Prostate gland (tissue), 2 donors: ENCODE data around the gene PTEN. TPM values are rescaled to one million over a fixed set of nuclear protein-coding genes. Genes with fewer than 3 reads are reported as not detected.
"Not testable (repeated sequence)": the region's sequence is repeated elsewhere in the genome, so short reads cannot be mapped to it uniquely, and the experiment has no call there.

Source experiments
- DNase-seq: peaks from one replicate; pipeline ENCODE4 v3.0.0-alpha.2; 2019; ENCODE audit warnings: low spot score
- H3K27ac ChIP-seq, 2 donors: fragments of 200-600 bp; sonication (generic); 2 replicates each; pipeline ENCODE4 v1.5.1; 2017 to 2019
- H3K27me3 ChIP-seq: fragments of 200-600 bp; sonication (generic); replicated peaks from 2 replicates; pipeline ENCODE4 v1.5.1; 2019; ENCODE audit not compliant: insufficient read depth
- H3K36me3 ChIP-seq, 2 donors: fragments of 200-600 bp; sonication (generic); 1 replicate in 1 of 2; 2 replicates in 1 of 2; pipeline versions ENCODE4 v1.5.1 to v1.8.1; 2017 to 2019
- H3K4me1 ChIP-seq: fragments of 200-600 bp; sonication (generic); replicated peaks from 2 replicates; pipeline ENCODE4 v1.5.1; 2019
- H3K4me3 ChIP-seq, 2 donors: fragments of 200-600 bp; sonication (generic); 2 replicates each; pipeline ENCODE4 v1.5.1; 2017 to 2019
- H3K9me3 ChIP-seq: fragments of 200-600 bp; sonication (generic); 2 replicates; pipeline ENCODE4 v1.5.1; 2017
- CTCF ChIP-seq, 4 experiments: fragments of 200-600 bp in 2 of 4; fragments of 450-650 bp in 2 of 4; sonication (generic) in 2 of 4; IDR thresholded peaks; 1 replicate in 3 of 4; 2 replicates in 1 of 4; pipeline ENCODE4 v1.5.1; 2016 to 2019; ENCODE audit warnings: antibody characterized with exemption in 4 of 4, mild to moderate bottlenecking in 2 of 4, moderate library complexity in 2 of 4
- POLR2A ChIP-seq: fragments of 450-650 bp; IDR thresholded peaks from one replicate; pipeline ENCODE4 v1.6.1; 2016; ENCODE audit warnings: antibody characterized with exemption, mild to moderate bottlenecking
- POLR2AphosphoS5 ChIP-seq: sonication (generic); formaldehyde crosslinking; IDR thresholded peaks from one replicate; pipeline ENCODE4 v1.6.1; 2017; ENCODE audit warnings: antibody characterized with exemption
- WGBS: methylation state at CpG from one replicate; pipeline ENCODE4 v1.1.5; 2018; 5-methylcytosine and 5-hydroxymethylcytosine counted together
- intact Hi-C: fragments of 100-400 bp; cut with DNase I; formaldehyde crosslinking; loops from one replicate; pipeline ENCODE4 v1.14.2; 2022
- total RNA-seq, 2 donors: library from RNA; depleted of rRNA; stranded (reverse); fragments of >200 nt; gene quantifications; one replicate each; pipeline ENCODE4 v1.1.0, GENCODE V29; 2016

Gene PTEN
- total RNA-seq, 2 donors from 2014 or later, result 85.8 to 90.2 TPM

- intact Hi-C loops, result no loop called here
- TF ChIP-seq POLR2A, result no peak
- no peak for TF ChIP-seq POLR2AphosphoS5
- TF ChIP-seq CTCF (IDR thresholded peaks at IDR 0.05), result no peak
- no peak for DNase-seq
- 30% methylated on average over 4 of the region's 4 CpGs for WGBS
- H3K9me3 ChIP-seq, result no peaks in the 10 kb centered on the region
- no peaks in the 10 kb centered on the region for H3K27me3 ChIP-seq
- H3K4me1 ChIP-seq, result no peaks in the 10 kb centered on the region
- H3K4me3 ChIP-seq, result no peak overlapping the region
- H3K36me3 ChIP-seq, result no peaks in the 10 kb centered on the region
- H3K27ac ChIP-seq, result no peak overlapping the region
Observed at GRCh38 chr10:87875929-87876571, 12.6 kb downstream of the PTEN start.

- Histone ChIP-seq H3K27ac (no peak overlapping the region), H3K36me3 (no peaks in the 10 kb centered on the region), H3K4me3 (no peak overlapping the region), H3K9me3 (no peaks in the 10 kb centered on the region), H3K4me1 (no peaks in the 10 kb centered on the region), H3K27me3 (no peaks in the 10 kb centered on the region)
- DNase-seq, result no peak
- intact Hi-C loops, result no loop called here
- WGBS, result 80% methylated on average over 9 of the region's 9 CpGs
- no peak for TF ChIP-seq POLR2A
- no peak for TF ChIP-seq CTCF (IDR thresholded peaks at IDR 0.05)
- TF ChIP-seq POLR2AphosphoS5, result no peak
Observed at GRCh38 chr10:87878664-87879459, 15.4 kb downstream of the PTEN start.

- DNase-seq, result no peak
- intact Hi-C loops, result no loop called here
- H3K4me1 ChIP-seq, result no peaks in the 10 kb centered on the region
- TF ChIP-seq POLR2A (no peak), CTCF (IDR thresholded peaks at IDR 0.05) (no peak), POLR2AphosphoS5 (no peak)
- H3K4me3 ChIP-seq, result no peak overlapping the region
- no peaks in the 10 kb centered on the region for H3K36me3 ChIP-seq
- no peaks in the 10 kb centered on the region for H3K9me3 ChIP-seq
- no peaks in the 10 kb centered on the region for H3K27me3 ChIP-seq
- no peak overlapping the region for H3K27ac ChIP-seq
Observed at GRCh38 chr10:87880336-87880735, 16.9 kb downstream of the PTEN start.

- H3K4me3 ChIP-seq, H3K27ac ChIP-seq, H3K36me3 ChIP-seq, H3K4me1 ChIP-seq, DNase-seq, H3K9me3 ChIP-seq, H3K27me3 ChIP-seq, intact Hi-C loops: not testable (repeated sequence)
- WGBS, result 95% methylated on average over 5 of the region's 5 CpGs
Observed at GRCh38 chr10:87881373-87882059, 18.1 kb downstream of the PTEN start.

- DNase-seq, result no peak
- no peak for TF ChIP-seq POLR2A
- TF ChIP-seq POLR2AphosphoS5, result no peak
- no peak for TF ChIP-seq CTCF (IDR thresholded peaks at IDR 0.05)
- no peak overlapping the region for H3K4me3 ChIP-seq
- WGBS, result 53% methylated on average over 2 of the region's 2 CpGs
- no peak overlapping the region for H3K27ac ChIP-seq
- H3K4me1 ChIP-seq, result no peaks in the 10 kb centered on the region
- no peaks in the 10 kb centered on the region for H3K27me3 ChIP-seq
- no peaks in the 10 kb centered on the region for H3K36me3 ChIP-seq
- intact Hi-C loops, result no loop called here
- H3K9me3 ChIP-seq, result no peaks in the 10 kb centered on the region
Observed at GRCh38 chr10:87882555-87883294, 19.3 kb downstream of the PTEN start.
